Trophoblast cell (in vitro differentiated cells and primary cell): ENCODE measurements around the gene MLF1.

Source experiments
- DNase-seq, 2 donors: peaks; one replicate each; pipeline ENCODE4 v3.0.0-alpha.2; 2016
- H2AFZ ChIP-seq: 2 replicates; pipeline ENCODE4 v1.6.1; 2013; ENCODE audit warnings: low read length, moderate library complexity, mild to moderate bottlenecking; ENCODE audit not compliant: insufficient read depth, poor library complexity
- H2AK5ac ChIP-seq: 2 replicates; pipeline ENCODE4 v1.6.1; 2013; ENCODE audit warnings: mild to moderate bottlenecking, low read length
- H2BK120ac ChIP-seq: 2 replicates; pipeline ENCODE4 v1.6.1; 2013; ENCODE audit warnings: low read length, mild to moderate bottlenecking, moderate library complexity; ENCODE audit not compliant: insufficient read depth, poor library complexity
- H2BK12ac ChIP-seq: 2 replicates; pipeline ENCODE4 v1.6.1; 2013; ENCODE audit warnings: mild to moderate bottlenecking, low read length, moderate library complexity
- H2BK5ac ChIP-seq: 2 replicates; pipeline ENCODE4 v1.6.1; 2013; ENCODE audit warnings: low read length, low read depth, moderate library complexity, mild to moderate bottlenecking; ENCODE audit not compliant: poor library complexity
- H3K14ac ChIP-seq: 2 replicates; pipeline ENCODE4 v1.6.1; 2013; ENCODE audit warnings: mild to moderate bottlenecking, low read length
- H3K18ac ChIP-seq: 2 replicates; pipeline ENCODE4 v1.6.1; 2013; ENCODE audit warnings: mild to moderate bottlenecking, low read length
- H3K23ac ChIP-seq: 2 replicates; pipeline ENCODE4 v1.6.1; 2013; ENCODE audit warnings: low read length
- H3K27ac ChIP-seq: 2 replicates; pipeline ENCODE4 v1.5.1; 2013; ENCODE audit warnings: low read depth, mild to moderate bottlenecking, inconsistent platforms, low read length, moderate library complexity
- H3K27me3 ChIP-seq: 2 replicates; pipeline ENCODE4 v1.6.1; 2013; ENCODE audit warnings: inconsistent platforms, mild to moderate bottlenecking, low read length, moderate library complexity; ENCODE audit not compliant: insufficient read depth
- H3K36me3 ChIP-seq, 2 experiments: 1 replicate in 1 of 2; 2 replicates in 1 of 2; pipeline ENCODE4 v1.6.1; 2013; ENCODE audit warnings: low read length in 2 of 2, mild to moderate bottlenecking in 2 of 2, moderate library complexity in 1 of 2; ENCODE audit not compliant: insufficient read depth in 2 of 2, control insufficient read depth in 1 of 2
- H3K4ac ChIP-seq: 2 replicates; pipeline ENCODE4 v1.6.1; 2013; ENCODE audit warnings: low read depth, mild to moderate bottlenecking, low read length, moderate library complexity
- H3K4me1 ChIP-seq, 2 experiments: 1 replicate in 1 of 2; 2 replicates in 1 of 2; pipeline ENCODE4 v1.6.1; 2013; ENCODE audit warnings: low read length in 2 of 2, mild to moderate bottlenecking in 2 of 2, moderate library complexity in 1 of 2; ENCODE audit not compliant: insufficient read depth in 2 of 2, control insufficient read depth in 1 of 2
- H3K4me2 ChIP-seq: 2 replicates; pipeline ENCODE4 v1.6.1; 2013; ENCODE audit warnings: inconsistent platforms, mild to moderate bottlenecking, low read length, moderate library complexity
- H3K4me3 ChIP-seq: 2 replicates; pipeline ENCODE4 v1.5.1; 2013; ENCODE audit warnings: mild to moderate bottlenecking, low read depth, low read length, inconsistent platforms
- H3K79me1 ChIP-seq: one replicate; pipeline ENCODE4 v1.6.1; 2013; ENCODE audit warnings: low read length
- H3K79me2 ChIP-seq: 2 replicates; pipeline ENCODE4 v1.6.1; 2013; ENCODE audit warnings: low read length, mild to moderate bottlenecking; ENCODE audit not compliant: control insufficient read depth, insufficient read depth, poor library complexity
- H3K9ac ChIP-seq: 2 replicates; pipeline ENCODE4 v1.6.1; 2013; ENCODE audit warnings: mild to moderate bottlenecking, low read length
- H3K9me3 ChIP-seq: 2 replicates; pipeline ENCODE4 v1.6.1; 2013; ENCODE audit warnings: low read depth, mild to moderate bottlenecking, control low read depth, inconsistent platforms, low read length; ENCODE audit not compliant: insufficient read depth
- H4K12ac ChIP-seq: 2 replicates; pipeline ENCODE4 v1.6.1; 2013; ENCODE audit warnings: low read depth, mild to moderate bottlenecking, low read length, moderate library complexity
- H4K8ac ChIP-seq: 2 replicates; pipeline ENCODE4 v1.6.1; 2013; ENCODE audit warnings: low read depth, mild to moderate bottlenecking, low read length, moderate library complexity
- H4K91ac ChIP-seq: one replicate; pipeline ENCODE4 v1.6.1; 2013; ENCODE audit warnings: low read depth, mild to moderate bottlenecking, low read length, moderate library complexity
- WGBS: extraction: QIAGEN DNeasy Blood & Tissue Kit; methylation state at CpG from one replicate; pipeline ENCODE4 v1.1.7; 2013; ENCODE audit warnings: missing lambda C conversion rate; ENCODE audit not compliant: insufficient read length, insufficient coverage; ENCODE audit errors: extremely low coverage; 5-methylcytosine and 5-hydroxymethylcytosine counted together

Gene MLF1

GRCh38 chr3:158642005-158642404, 71.0 kb downstream of the MLF1 start:
- Histone ChIP-seq H2BK12ac (no peak overlapping the region), H3K79me2 (peaks cover 3% of the 10 kb centered on the region), H2AK5ac (no peak overlapping the region), H3K4me2 (no peak overlapping the region), H3K18ac (no peak overlapping the region), H4K12ac (no peak overlapping the region), H3K9ac (no peak overlapping the region), H3K4me3 (no peak overlapping the region), H3K27ac (no peak overlapping the region), H2BK120ac (no peak overlapping the region), H3K23ac (no peak overlapping the region), H2AFZ (no peak overlapping the region), H3K79me1 (peaks cover 3% of the 10 kb centered on the region), H4K8ac (no peak overlapping the region), H3K9me3 (no peaks in the 10 kb centered on the region), H4K91ac (no peak overlapping the region), H3K36me3 (peaks cover 3% of the 10 kb centered on the region in 2 experiments), H3K14ac (no peak overlapping the region), H2BK5ac (no peak overlapping the region), H3K4ac (no peak overlapping the region), H3K27me3 (no peaks in the 10 kb centered on the region), H3K4me1 (no peaks in the 10 kb centered on the region)
- no CpG with 5 or more reads among the region's 7 CpGs for WGBS
- DNase-seq, result no peak

GRCh38 chr3:158642474-158643210, 71.6 kb downstream of the MLF1 start:
- Histone ChIP-seq H2AK5ac (no peak overlapping the region), H3K79me1 (peaks cover 3% of the 10 kb centered on the region), H3K18ac (no peak overlapping the region), H2AFZ (no peak overlapping the region), H3K27ac (no peak overlapping the region), H3K27me3 (no peaks in the 10 kb centered on the region), H2BK120ac (no peak overlapping the region), H3K4me1 (no peaks in the 10 kb centered on the region), H4K8ac (no peak overlapping the region), H3K4me2 (no peak overlapping the region), H2BK12ac (no peak overlapping the region), H3K36me3 (peaks cover 3% of the 10 kb centered on the region in 2 experiments), H3K23ac (no peak overlapping the region), H3K9me3 (no peaks in the 10 kb centered on the region), H4K12ac (no peak overlapping the region), H4K91ac (no peak overlapping the region), H3K14ac (no peak overlapping the region), H3K4ac (no peak overlapping the region), H3K4me3 (no peak overlapping the region), H2BK5ac (no peak overlapping the region), H3K9ac (no peak overlapping the region), H3K79me2 (peaks cover 3% of the 10 kb centered on the region)
- DNase-seq, result no peak
- WGBS, result no CpG with 5 or more reads among the region's 6 CpGs

- Histone ChIP-seq H3K14ac (peak within 1 kb of the TSS; percentile 93), H4K8ac (peak within 1 kb of the TSS; percentile 100), H2BK12ac (no peak within 1 kb of the TSS), H3K18ac (peak within 1 kb of the TSS; percentile 96), H2BK5ac (peak within 1 kb of the TSS; percentile 80), H3K4me1 (no peaks in the 10 kb centered on the region), H3K79me1 (peaks cover 3% of the 10 kb centered on the region), H2AFZ (peak within 1 kb of the TSS; percentile 100), H3K27ac (peak within 1 kb of the TSS; percentile 77), H3K9me3 (no peaks in the 10 kb centered on the region), H4K91ac (peak within 1 kb of the TSS; percentile 93), H3K4me2 (peak within 1 kb of the TSS; percentile 61), H3K36me3 (peaks cover 3 to 4% of the 10 kb centered on the region in 2 experiments), H3K23ac (no peak within 1 kb of the TSS), H2AK5ac (peak within 1 kb of the TSS; percentile 81), H3K79me2 (peaks cover 3% of the 10 kb centered on the region), H3K9ac (peak within 1 kb of the TSS; percentile 93), H3K4me3 (peak within 1 kb of the TSS; percentile 99), H3K4ac (peak within 1 kb of the TSS; percentile 95), H4K12ac (peak within 1 kb of the TSS; percentile 93), H3K27me3 (no peaks in the 10 kb centered on the region), H2BK120ac (peak within 1 kb of the TSS; percentile 90)
- peak; percentile 93 to 97 for DNase-seq
- WGBS, result no CpG with 5 or more reads among the region's 42 CpGs
Observed at GRCh38 chr3:158644345-158644908, 73.4 kb downstream of the MLF1 start, which contains the start of gene GFM1. TSS of gene GFM1 (plus strand) at chr3:158644527. CDS start at chr3:158644635, 108 bp downstream.

- no peak overlapping the region for H3K4ac ChIP-seq
- H3K27ac ChIP-seq, result no peak overlapping the region
- no peak overlapping the region for H2AK5ac ChIP-seq
- H4K91ac ChIP-seq, result no peak overlapping the region
- no peak overlapping the region for H4K8ac ChIP-seq
- H3K18ac ChIP-seq, result no peak overlapping the region
- peaks cover 10 to 11% of the 10 kb centered on the region in 2 experiments for H3K36me3 ChIP-seq
- H3K79me2 ChIP-seq, result no peaks in the 10 kb centered on the region
- no peaks in the 10 kb centered on the region for H3K27me3 ChIP-seq
- WGBS, result no CpG with 5 or more reads among the region's 4 CpGs
- H3K14ac ChIP-seq, result no peak overlapping the region
- no peak overlapping the region for H2BK12ac ChIP-seq
- no peak overlapping the region for H4K12ac ChIP-seq
- H3K79me1 ChIP-seq, result no peaks in the 10 kb centered on the region
- no peak overlapping the region for H3K23ac ChIP-seq
- H2BK120ac ChIP-seq, result no peak overlapping the region
- no peaks in the 10 kb centered on the region for H3K4me1 ChIP-seq
- DNase-seq, result no peak
- no peak overlapping the region for H2AFZ ChIP-seq
- H2BK5ac ChIP-seq, result no peak overlapping the region
- no peak overlapping the region for H3K4me2 ChIP-seq
- no peak overlapping the region for H3K9ac ChIP-seq
- H3K9me3 ChIP-seq, result no peaks in the 10 kb centered on the region
- H3K4me3 ChIP-seq, result no peak overlapping the region
Observed at GRCh38 chr3:158649791-158650190, 78.8 kb downstream of the MLF1 start.
